ENCODE data around the gene PCDHB13.
A peak's percentile ranks its signal among the peaks of the same experiment; 100 is the strongest.
"Not testable (repeated sequence)": the region's sequence is repeated elsewhere in the genome, so short reads cannot be mapped to it uniquely, and the experiment has no call there.

The PCDHB13 gene

GRCh38 chr5:141213656-141214339 is at the start of gene PCDHB13:
Gene PCDHB13 (plus strand): TSS chr5:141213919. CDS start chr5:141214124, 205 bp downstream.
- H3K4me3 ChIP-seq (ENCODE audit: low read length in 2 of 2), result peak within 1 kb of the TSS in 1 of 2 donors; percentile 31
- not testable (repeated sequence) for H3K4me1 ChIP-seq (ENCODE audit: control insufficient read depth in 2 of 2, insufficient read depth in 2 of 2, low read length in 2 of 2); H3K9me3 ChIP-seq (ENCODE audit: control insufficient read depth in 2 of 2, low read length in 2 of 2); H3K27me3 ChIP-seq (ENCODE audit: control insufficient read depth in 2 of 2, insufficient read depth in 2 of 2, low read length in 2 of 2); H3K27ac ChIP-seq (ENCODE audit: low read depth in 2 of 2, low read length in 2 of 2); H3K9ac ChIP-seq (ENCODE audit: low read depth in 1 of 2, low read length in 2 of 2); H3K36me3 ChIP-seq (ENCODE audit: control insufficient read depth in 2 of 2, insufficient read depth in 2 of 2, low read length in 2 of 2)

DNA sequence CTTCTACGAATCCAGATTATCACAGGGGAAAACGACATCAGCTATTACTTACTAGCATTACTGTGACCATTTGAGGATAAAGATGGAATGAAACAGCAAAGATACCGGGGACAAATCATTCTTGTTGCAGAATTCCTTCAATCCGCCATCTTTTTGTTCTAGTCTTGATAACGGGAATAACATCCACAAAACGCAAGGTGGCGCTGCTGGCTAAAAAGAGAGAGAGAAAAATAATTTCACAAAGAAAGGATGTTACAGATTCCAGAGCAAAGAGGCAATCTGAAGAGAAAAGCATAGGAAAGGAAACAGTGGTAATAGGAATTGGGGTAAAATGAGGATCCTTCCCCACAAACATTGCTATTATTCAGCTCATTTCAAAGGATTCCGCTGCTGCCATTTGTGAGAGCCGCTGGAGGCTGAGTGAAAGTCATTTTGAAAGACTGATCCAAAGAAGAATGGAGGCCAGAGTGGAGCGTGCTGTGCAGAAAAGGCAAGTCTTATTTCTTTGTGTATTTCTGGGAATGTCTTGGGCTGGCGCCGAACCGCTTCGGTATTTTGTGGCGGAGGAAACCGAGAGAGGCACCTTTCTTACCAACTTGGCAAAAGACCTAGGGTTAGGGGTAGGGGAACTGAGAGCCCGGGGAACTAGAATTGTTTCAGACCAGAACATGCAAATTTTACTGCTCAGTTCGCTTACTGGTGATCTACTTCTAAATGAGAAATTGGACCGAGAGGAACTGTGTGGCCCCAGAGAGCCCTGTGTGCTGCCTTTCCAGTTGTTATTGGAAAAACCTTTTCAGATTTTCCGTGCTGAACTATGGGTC is 41.1 kb upstream of the PCDHB13 start, which contains the start of gene PCDHB7:
PCDHB7 (plus strand) TSS at position 264 of the 824 bp plus-strand sequence; CDS start at position 456, 192 bp downstream.
- Histone ChIP-seq H3K4me1 (ENCODE audit: control insufficient read depth in 2 of 2, insufficient read depth in 2 of 2, low read length in 2 of 2) (no peaks in the 10 kb centered on the region), H3K27ac (ENCODE audit: low read depth in 2 of 2, low read length in 2 of 2) (no peak within 1 kb of the TSS), H3K36me3 (ENCODE audit: control insufficient read depth in 2 of 2, insufficient read depth in 2 of 2, low read length in 2 of 2) (no peaks in the 10 kb centered on the region), H3K9me3 (ENCODE audit: control insufficient read depth in 2 of 2, low read length in 2 of 2) (peaks cover 0 to 17% of the 10 kb centered on the region in 2 donors), H3K27me3 (ENCODE audit: control insufficient read depth in 2 of 2, insufficient read depth in 2 of 2, low read length in 2 of 2) (no peaks in the 10 kb centered on the region), H3K4me3 (ENCODE audit: low read length in 2 of 2) (peak within 1 kb of the TSS; percentile 6 to 35), H3K9ac (ENCODE audit: low read depth in 1 of 2, low read length in 2 of 2) (no peak within 1 kb of the TSS)

GRCh38 chr5:141174291-141175104 is 39.2 kb upstream of the PCDHB13 start:
- H3K4me3 ChIP-seq (ENCODE audit: low read length in 2 of 2); H3K27me3 ChIP-seq (ENCODE audit: control insufficient read depth in 2 of 2, insufficient read depth in 2 of 2, low read length in 2 of 2): not testable (repeated sequence)
- peaks cover 0 to 23% of the 10 kb centered on the region in 2 donors for H3K9me3 ChIP-seq (ENCODE audit: control insufficient read depth in 2 of 2, low read length in 2 of 2)

GRCh38 chr5:141175933-141176332 is 37.8 kb upstream of the PCDHB13 start:
- no peaks in the 10 kb centered on the region for H3K4me1 ChIP-seq (ENCODE audit: control insufficient read depth in 2 of 2, insufficient read depth in 2 of 2, low read length in 2 of 2)
- no peaks in the 10 kb centered on the region for H3K27me3 ChIP-seq (ENCODE audit: control insufficient read depth in 2 of 2, insufficient read depth in 2 of 2, low read length in 2 of 2)
- no peak overlapping the region for H3K4me3 ChIP-seq (ENCODE audit: low read length in 2 of 2)
- H3K9ac ChIP-seq (ENCODE audit: low read depth in 1 of 2, low read length in 2 of 2), result no peak overlapping the region
- no peaks in the 10 kb centered on the region for H3K36me3 ChIP-seq (ENCODE audit: control insufficient read depth in 2 of 2, insufficient read depth in 2 of 2, low read length in 2 of 2)
- peaks cover 0 to 23% of the 10 kb centered on the region in 2 donors for H3K9me3 ChIP-seq (ENCODE audit: control insufficient read depth in 2 of 2, low read length in 2 of 2)
- H3K27ac ChIP-seq (ENCODE audit: low read depth in 2 of 2, low read length in 2 of 2), result no peak overlapping the region

More at GRCh38 chr5:141174291-141175104, 39.2 kb upstream of the PCDHB13 start:
- not testable (repeated sequence) for H3K4me1 ChIP-seq (ENCODE audit: control insufficient read depth in 2 of 2, insufficient read depth in 2 of 2, low read length in 2 of 2); H3K36me3 ChIP-seq (ENCODE audit: control insufficient read depth in 2 of 2, insufficient read depth in 2 of 2, low read length in 2 of 2); H3K27ac ChIP-seq (ENCODE audit: low read depth in 2 of 2, low read length in 2 of 2); H3K9ac ChIP-seq (ENCODE audit: low read depth in 1 of 2, low read length in 2 of 2)

GRCh38 chr5:141177577-141178191 is 36.0 kb upstream of the PCDHB13 start, which contains the start of gene PCDHB8:
Gene PCDHB8 (plus strand): TSS chr5:141177790. CDS start chr5:141178035, 245 bp downstream.
- H3K36me3 ChIP-seq (ENCODE audit: control insufficient read depth in 2 of 2, insufficient read depth in 2 of 2, low read length in 2 of 2); H3K4me1 ChIP-seq (ENCODE audit: control insufficient read depth in 2 of 2, insufficient read depth in 2 of 2, low read length in 2 of 2); H3K27me3 ChIP-seq (ENCODE audit: control insufficient read depth in 2 of 2, insufficient read depth in 2 of 2, low read length in 2 of 2); H3K9ac ChIP-seq (ENCODE audit: low read depth in 1 of 2, low read length in 2 of 2); H3K4me3 ChIP-seq (ENCODE audit: low read length in 2 of 2); H3K27ac ChIP-seq (ENCODE audit: low read depth in 2 of 2, low read length in 2 of 2): not testable (repeated sequence)
- peaks cover 0 to 23% of the 10 kb centered on the region in 2 donors for H3K9me3 ChIP-seq (ENCODE audit: control insufficient read depth in 2 of 2, low read length in 2 of 2)

GRCh38 chr5:141179371-141179770 is 34.3 kb upstream of the PCDHB13 start:
- peaks cover 3 to 23% of the 10 kb centered on the region in 2 donors for H3K9me3 ChIP-seq (ENCODE audit: control insufficient read depth in 2 of 2, low read length in 2 of 2)
- not testable (repeated sequence) for H3K36me3 ChIP-seq (ENCODE audit: control insufficient read depth in 2 of 2, insufficient read depth in 2 of 2, low read length in 2 of 2); H3K4me1 ChIP-seq (ENCODE audit: control insufficient read depth in 2 of 2, insufficient read depth in 2 of 2, low read length in 2 of 2); H3K9ac ChIP-seq (ENCODE audit: low read depth in 1 of 2, low read length in 2 of 2); H3K27ac ChIP-seq (ENCODE audit: low read depth in 2 of 2, low read length in 2 of 2); H3K4me3 ChIP-seq (ENCODE audit: low read length in 2 of 2); H3K27me3 ChIP-seq (ENCODE audit: control insufficient read depth in 2 of 2, insufficient read depth in 2 of 2, low read length in 2 of 2)

DNA sequence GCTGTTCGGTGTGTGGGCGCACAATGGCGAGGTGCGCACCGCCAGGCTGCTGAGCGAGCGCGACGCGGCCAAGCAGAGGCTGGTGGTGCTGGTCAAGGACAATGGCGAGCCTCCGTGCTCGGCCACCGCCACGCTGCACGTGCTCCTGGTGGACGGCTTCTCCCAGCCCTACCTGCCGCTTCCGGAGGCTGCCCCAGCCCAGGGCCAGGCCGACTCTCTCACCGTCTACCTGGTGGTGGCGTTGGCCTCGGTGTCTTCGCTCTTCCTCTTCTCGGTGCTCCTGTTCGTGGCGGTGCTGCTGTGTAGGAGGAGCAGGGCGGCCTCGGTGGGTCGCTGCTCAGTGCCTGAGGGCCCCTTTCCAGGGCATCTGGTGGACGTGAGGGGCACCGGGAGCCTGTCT is 33.8 kb upstream of the PCDHB13 start:
- H3K36me3 ChIP-seq (ENCODE audit: control insufficient read depth in 2 of 2, insufficient read depth in 2 of 2, low read length in 2 of 2); H3K9ac ChIP-seq (ENCODE audit: low read depth in 1 of 2, low read length in 2 of 2); H3K4me1 ChIP-seq (ENCODE audit: control insufficient read depth in 2 of 2, insufficient read depth in 2 of 2, low read length in 2 of 2); H3K4me3 ChIP-seq (ENCODE audit: low read length in 2 of 2); H3K27me3 ChIP-seq (ENCODE audit: control insufficient read depth in 2 of 2, insufficient read depth in 2 of 2, low read length in 2 of 2); H3K27ac ChIP-seq (ENCODE audit: low read depth in 2 of 2, low read length in 2 of 2): not testable (repeated sequence)
- H3K9me3 ChIP-seq (ENCODE audit: control insufficient read depth in 2 of 2, low read length in 2 of 2), result peaks cover 3 to 22% of the 10 kb centered on the region in 2 donors

DNA sequence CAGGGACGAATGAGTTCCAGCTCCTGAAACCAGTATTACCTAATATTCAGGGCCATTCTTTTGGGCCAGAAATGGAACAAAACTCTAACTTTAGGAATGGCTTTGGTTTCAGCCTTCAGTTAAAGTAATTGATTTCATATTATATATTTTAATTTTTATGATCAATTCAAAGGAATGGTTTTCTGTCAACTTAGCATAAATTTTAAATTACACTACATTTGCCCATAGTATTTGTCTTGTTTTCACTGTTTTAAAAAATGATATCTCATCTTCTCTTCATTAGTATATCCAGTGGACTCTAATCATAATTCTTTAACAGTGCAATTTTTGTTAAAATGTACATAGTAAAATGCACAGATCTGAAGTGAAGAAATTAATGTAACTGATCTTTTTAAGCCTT is 33.4 kb upstream of the PCDHB13 start:
- Histone ChIP-seq H3K4me1 (ENCODE audit: control insufficient read depth in 2 of 2, insufficient read depth in 2 of 2, low read length in 2 of 2) (no peaks in the 10 kb centered on the region), H3K9me3 (ENCODE audit: control insufficient read depth in 2 of 2, low read length in 2 of 2) (peaks cover 3 to 18% of the 10 kb centered on the region in 2 donors), H3K36me3 (ENCODE audit: control insufficient read depth in 2 of 2, insufficient read depth in 2 of 2, low read length in 2 of 2) (no peaks in the 10 kb centered on the region), H3K27ac (ENCODE audit: low read depth in 2 of 2, low read length in 2 of 2) (no peak overlapping the region), H3K9ac (ENCODE audit: low read depth in 1 of 2, low read length in 2 of 2) (no peak overlapping the region), H3K27me3 (ENCODE audit: control insufficient read depth in 2 of 2, insufficient read depth in 2 of 2, low read length in 2 of 2) (no peaks in the 10 kb centered on the region), H3K4me3 (ENCODE audit: low read length in 2 of 2) (no peak overlapping the region)

DNA sequence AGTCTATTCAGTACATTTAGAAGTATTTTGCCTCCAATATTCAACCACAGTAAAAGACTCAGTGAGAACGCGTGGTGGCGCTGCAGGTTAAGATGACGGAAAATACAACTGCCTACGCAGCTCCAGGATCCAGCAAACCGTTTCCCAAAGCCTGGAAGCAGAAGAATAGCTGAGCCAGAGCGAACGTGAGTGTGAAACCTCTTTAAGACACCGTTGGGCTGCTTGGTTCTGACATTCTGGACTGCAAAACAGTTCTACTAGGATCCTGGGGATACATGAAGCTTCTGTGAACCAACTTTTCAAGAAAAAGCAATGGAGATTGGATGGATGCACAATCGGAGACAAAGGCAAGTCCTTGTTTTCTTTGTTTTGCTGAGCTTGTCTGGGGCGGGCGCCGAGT is 31.5 kb upstream of the PCDHB13 start, which contains the start of gene PCDHB16:
PCDHB16 (plus strand) TSS at position 140 of the 400 bp plus-strand sequence; CDS start at position 313, 173 bp downstream.
- Histone ChIP-seq H3K9me3 (ENCODE audit: control insufficient read depth in 2 of 2, low read length in 2 of 2) (peaks cover 3 to 10% of the 10 kb centered on the region in 2 donors), H3K4me3 (ENCODE audit: low read length in 2 of 2) (peak within 1 kb of the TSS; percentile 17 to 24), H3K36me3 (ENCODE audit: control insufficient read depth in 2 of 2, insufficient read depth in 2 of 2, low read length in 2 of 2) (no peaks in the 10 kb centered on the region), H3K27ac (ENCODE audit: low read depth in 2 of 2, low read length in 2 of 2) (no peak within 1 kb of the TSS), H3K27me3 (ENCODE audit: control insufficient read depth in 2 of 2, insufficient read depth in 2 of 2, low read length in 2 of 2) (no peaks in the 10 kb centered on the region), H3K4me1 (ENCODE audit: control insufficient read depth in 2 of 2, insufficient read depth in 2 of 2, low read length in 2 of 2) (no peaks in the 10 kb centered on the region), H3K9ac (ENCODE audit: low read depth in 1 of 2, low read length in 2 of 2) (no peak within 1 kb of the TSS)

All from mucosa of rectum (tissue), 2 donors.